HPDE6-E6E7 (cell line): ENCODE data around the gene FMO2.

Source experiments
- DNase-seq: peaks from one replicate; pipeline ENCODE4 v3.0.0; 2011; ENCODE audit warnings: missing footprints; ENCODE audit errors: extremely low spot score

FMO2 gene

GRCh38 chr1:171256940-171257606 lies 72.0 kb downstream of the FMO2 start:
- peak; percentile 63 for DNase-seq

GRCh38 chr1:171257607-171258076 lies 72.5 kb downstream of the FMO2 start:
- no peak for DNase-seq

- no peak for DNase-seq
Observed at GRCh38 chr1:171258429-171258828, 73.3 kb downstream of the FMO2 start.

- DNase-seq: no peak
Observed at GRCh38 chr1:171258943-171259342, 73.8 kb downstream of the FMO2 start.
